PC-9 (cell line): ENCODE results near the gene ATF6. TPM values are rescaled to one million over a fixed set of nuclear protein-coding genes. Genes with fewer than 3 reads are reported as not detected.

Source experiments
- BruUV-seq: library from RNA; stranded (reverse); fragments of 400-500 nt; replicated peaks from 2 replicates; lab custom pipeline; 2021; lab: Mats Ljungman, UMichigan
- CTCF ChIA-PET: fragments of 300-600 bp; sonication (Branson Sonifier 250); formaldehyde crosslinking; loops from one replicate; lab custom pipeline; 2022; ENCODE audit warnings: antibody characterized with exemption; lab: Charles Lee
- POLR2A ChIA-PET: fragments of 300-600 bp; sonication (Branson Sonifier 250); formaldehyde crosslinking; loops from one replicate; lab custom pipeline; 2022; ENCODE audit warnings: antibody characterized with exemption; ENCODE audit not compliant: unreplicated experiment; lab: Charles Lee
- DNase-seq, 2 experiments: peaks; one replicate each; pipeline versions ENCODE4 v3.0.0 to v3.0.0-alpha.2; 2015 to 2022; ENCODE audit warnings: mixed read lengths in 1 of 2
- H2AFZ ChIP-seq: fragments of 200-600 bp; sonication (generic); 2 replicates; pipeline ENCODE4 v1.8.1; 2017; ENCODE audit warnings: antibody characterized with exemption
- H3F3A ChIP-seq: fragments of 200-600 bp; sonication (generic); 2 replicates; pipeline ENCODE4 v1.8.1; 2017; ENCODE audit warnings: antibody characterized with exemption, mild to moderate bottlenecking, low read depth; ENCODE audit not compliant: insufficient read depth
- H3K27ac ChIP-seq: fragments of 200-600 bp; sonication (generic); 2 replicates; pipeline ENCODE4 v1.6.1; 2016; ENCODE audit warnings: mixed run types
- H3K27me3 ChIP-seq: fragments of 200-600 bp; sonication (generic); 2 replicates; pipeline ENCODE4 v1.6.1; 2016; ENCODE audit warnings: low read depth, mixed run types; ENCODE audit not compliant: insufficient read depth
- H3K36me3 ChIP-seq: fragments of 200-600 bp; sonication (generic); 2 replicates; pipeline ENCODE4 v1.6.1; 2016; ENCODE audit warnings: low read depth, mixed run types
- H3K4me1 ChIP-seq: fragments of 200-600 bp; sonication (generic); replicated peaks from 2 replicates; pipeline ENCODE4 v1.6.1; 2016; ENCODE audit warnings: mixed run types; ENCODE audit not compliant: insufficient read depth
- H3K4me2 ChIP-seq: fragments of 200-600 bp; sonication (generic); 2 replicates; pipeline ENCODE4 v1.6.1; 2017; ENCODE audit warnings: mixed run types
- H3K4me3 ChIP-seq: fragments of 200-600 bp; sonication (generic); 2 replicates; pipeline ENCODE4 v1.6.1; 2016; ENCODE audit warnings: mixed run types
- H3K79me2 ChIP-seq: fragments of 200-600 bp; sonication (generic); 2 replicates; pipeline ENCODE4 v1.6.1; 2017; ENCODE audit warnings: low read depth, mixed run types
- H3K9me2 ChIP-seq: fragments of 200-600 bp; sonication (generic); 2 replicates; pipeline ENCODE4 v1.8.1; 2017; ENCODE audit warnings: mild to moderate bottlenecking; ENCODE audit not compliant: insufficient read depth
- H3K9me3 ChIP-seq: fragments of 200-600 bp; sonication (generic); 2 replicates; pipeline ENCODE4 v1.8.1; 2016; ENCODE audit warnings: low read depth; ENCODE audit not compliant: insufficient read depth
- H4K20me1 ChIP-seq: fragments of 200-600 bp; sonication (generic); 2 replicates; pipeline ENCODE4 v1.8.1; 2017; ENCODE audit not compliant: insufficient read depth
- CTCF ChIP-seq: fragments of 200-600 bp; sonication (generic); conservative IDR thresholded peaks from 2 replicates; pipeline ENCODE4 v1.6.1; 2017; ENCODE audit warnings: mixed run types, antibody characterized with exemption, mild to moderate bottlenecking, moderate library complexity
- EZH2 ChIP-seq: fragments of 200-600 bp; sonication (generic); IDR thresholded peaks from 2 replicates; pipeline ENCODE4 v1.8.0; 2017; ENCODE audit warnings: antibody characterized with exemption, low read depth
- intact Hi-C: fragments of 100-400 bp; cut with micrococcal nuclease; formaldehyde crosslinking; loops from one replicate; pipeline ENCODE4 v1.10.0; 2022; ENCODE audit not compliant: unreplicated experiment
- total RNA-seq: library from RNA; stranded (reverse); gene quantifications from 2 replicates; pipeline ENCODE4 v1.2.3, GENCODE V29; 2021

ATF6 gene
- total RNA-seq, 1 experiment from 2014 or later = 19.5 TPM

GRCh38 chr1:161731981-161732718, 34.0 kb upstream of the ATF6 start:
- DNase-seq = no peak
- Histone ChIP-seq H3K27ac (peak overlapping the region; percentile 83; the same call in 1 of the 2 replicates), H4K20me1 (no peaks in the 10 kb centered on the region), H3K4me2 (peak overlapping the region; percentile 73; the same call in 1 of the 2 replicates), H3K4me1 (peaks cover 78% of the 10 kb centered on the region), H3K79me2 (peaks cover 9% of the 10 kb centered on the region), H3K27me3 (no peaks in the 10 kb centered on the region), H3K36me3 (no peaks in the 10 kb centered on the region), H3K4me3 (no peak overlapping the region), H3F3A (peaks cover 57% of the 10 kb centered on the region), H3K9me2 (no peaks in the 10 kb centered on the region), H3K9me3 (no peaks in the 10 kb centered on the region), H2AFZ (no peak overlapping the region)
- BruUV-seq = no TSS peak
- POLR2A ChIA-PET = no interaction called here
- TF ChIP-seq EZH2 (no peak), CTCF (no peak)
- intact Hi-C loops = no loop called here
- CTCF ChIA-PET = no interaction called here

GRCh38 chr1:161733526-161733925, 32.6 kb upstream of the ATF6 start:
- DNase-seq = peak; percentile 26 to 86
- Histone ChIP-seq H3K4me3 (peak overlapping the region; percentile 29; the same call in 1 of the 2 replicates), H3K79me2 (no peaks in the 10 kb centered on the region), H3K27me3 (no peaks in the 10 kb centered on the region), H3K4me1 (peaks cover 77% of the 10 kb centered on the region), H3K36me3 (no peaks in the 10 kb centered on the region), H3K9me2 (no peaks in the 10 kb centered on the region), H3K4me2 (peak overlapping the region; percentile 73), H3K9me3 (no peaks in the 10 kb centered on the region), H3K27ac (peak overlapping the region; percentile 83), H4K20me1 (no peaks in the 10 kb centered on the region), H2AFZ (no peak overlapping the region; the same call in 1 of the 2 replicates), H3F3A (peaks cover 53% of the 10 kb centered on the region)
- no TSS peak for BruUV-seq
- CTCF ChIA-PET = no interaction called here
- intact Hi-C loops = no loop called here
- TF ChIP-seq CTCF (no peak), EZH2 (no peak)
- POLR2A ChIA-PET = no interaction called here

GRCh38 chr1:161735837-161736236, 30.3 kb upstream of the ATF6 start:
- peak overlapping the region; percentile 83 for H3K27ac ChIP-seq
- H3K36me3 ChIP-seq = no peaks in the 10 kb centered on the region
- no peaks in the 10 kb centered on the region for H3K9me2 ChIP-seq
- H3K27me3 ChIP-seq = no peaks in the 10 kb centered on the region
- H3K79me2 ChIP-seq = no peaks in the 10 kb centered on the region
- no peak for DNase-seq
- BruUV-seq = no TSS peak
- H3K4me1 ChIP-seq = peaks cover 60% of the 10 kb centered on the region
- H3F3A ChIP-seq = peaks cover 31% of the 10 kb centered on the region
- no peaks in the 10 kb centered on the region for H4K20me1 ChIP-seq
- H3K4me2 ChIP-seq = peak overlapping the region; percentile 79
- POLR2A ChIA-PET = no interaction called here
- intact Hi-C loops = loop anchor here (5.0 kb wide), 1 partner anchor 524 kb away; no protein-coding TSS in a partner anchor
- peak overlapping the region; percentile 41; the same call in 1 of the 2 replicates for H3K4me3 ChIP-seq
- TF ChIP-seq CTCF (no peak), EZH2 (no peak)
- H2AFZ ChIP-seq = peak overlapping the region; percentile 79
- CTCF ChIA-PET = no interaction called here
- no peaks in the 10 kb centered on the region for H3K9me3 ChIP-seq
